ENCODE data around the gene FOXO6. TPM values are rescaled to one million over a fixed set of nuclear protein-coding genes. Genes with fewer than 3 reads are reported as not detected.
A peak's percentile ranks its signal among the peaks of the same experiment; 100 is the strongest.

FOXO6 gene
- total RNA-seq, 1 donor from 2014 or later: 16.2 TPM

- no peak for DNase-seq
These were observed 66.1 kb downstream of the FOXO6 start for GRCh38 chr1:41427122-41427913.

- DNase-seq: no peak
These were observed 66.9 kb downstream of the FOXO6 start for GRCh38 chr1:41427916-41428737.

GRCh38 chr1:41428738-41429640 is 67.8 kb downstream of the FOXO6 start:
- peak; percentile 58 for DNase-seq

GRCh38 chr1:41429641-41430035 is 68.4 kb downstream of the FOXO6 start:
- DNase-seq: no peak

GRCh38 chr1:41430069-41430468 is 68.8 kb downstream of the FOXO6 start:
- no peak for DNase-seq

GRCh38 chr1:41430582-41430981 is 69.3 kb downstream of the FOXO6 start:
- DNase-seq: peak; percentile 88

- DNase-seq: no peak
These were observed 70.5 kb downstream of the FOXO6 start for GRCh38 chr1:41431490-41432350.

Other genes starting within 250 kb of the FOXO6 start
- gene SCMH1, start 119.1 kb upstream of the FOXO6 start, total RNA-seq: 55.0 TPM
- 5.1 TPM for gene EDN2, start 123.2 kb downstream of the FOXO6 start, total RNA-seq